OCI-LY3 (cell line): ENCODE measurements around the gene MAMDC4.

Source experiments
- H2AFZ ChIP-seq: fragments of 200-600, 300-600 bp; shearing (Covaris generic); 2 replicates; pipeline ENCODE4 v1.6.0; 2014; ENCODE audit warnings: antibody characterized with exemption, low read depth, low read length
- H3K27ac ChIP-seq: fragments of 200-600, 300-600 bp; sonication (generic); 2 replicates; pipeline ENCODE4 v1.5.1; 2014; ENCODE audit warnings: mild to moderate bottlenecking, low read length, moderate library complexity, mixed read lengths
- H3K27me3 ChIP-seq: fragments of 200-600, 300-600 bp; sonication (generic); 2 replicates; pipeline ENCODE4 v1.6.1; 2014; ENCODE audit warnings: low read depth, low read length, mixed read lengths
- H3K36me3 ChIP-seq: fragments of 200-600, 300-600 bp; sonication (generic); replicated peaks from 2 replicates; pipeline ENCODE3; 2014; ENCODE audit warnings: low read depth, low read length, mixed read lengths
- H3K4me1 ChIP-seq: fragments of 300-600, 200-600 bp; sonication (generic); 2 replicates; pipeline ENCODE4 v1.6.1; 2014; ENCODE audit warnings: low read length, mixed read lengths
- H3K4me2 ChIP-seq: fragments of 200-600, 300-600 bp; sonication (generic); 2 replicates; pipeline ENCODE4 v1.6.1; 2014; ENCODE audit warnings: low read length, mixed read lengths
- H3K4me3 ChIP-seq: fragments of 300-600, 200-600 bp; sonication (generic); 2 replicates; pipeline ENCODE4 v1.5.1; 2014; ENCODE audit warnings: antibody characterized with exemption, mild to moderate bottlenecking, low read length, moderate library complexity
- H3K79me2 ChIP-seq: fragments of 300-600, 200-600 bp; shearing (Covaris generic); 2 replicates; pipeline ENCODE4 v1.6.1; 2014; ENCODE audit warnings: mild to moderate bottlenecking, low read length, mixed read lengths
- H3K9ac ChIP-seq: fragments of 300-600, 200-600 bp; shearing (Covaris generic); 2 replicates; pipeline ENCODE4 v1.6.0; 2014; ENCODE audit warnings: mild to moderate bottlenecking, low read length, moderate library complexity
- H3K9me3 ChIP-seq: fragments of 200-600, 300-600 bp; shearing (Covaris generic); 2 replicates; pipeline ENCODE4 v1.6.1; 2014; ENCODE audit warnings: low read length, mixed read lengths; ENCODE audit not compliant: insufficient read depth
- H4K20me1 ChIP-seq: fragments of 200-600, 300-600 bp; sonication (generic); 2 replicates; pipeline ENCODE4 v1.6.1; 2016; ENCODE audit warnings: low read length, mixed read lengths; ENCODE audit not compliant: insufficient read depth
- EZH2phosphoT487 ChIP-seq: fragments of 200-600 bp; shearing (Covaris generic); IDR thresholded peaks from 2 replicates; pipeline ENCODE4 v1.6.1; 2018; ENCODE audit warnings: antibody characterized with exemption, mixed run types, low read depth
- TF ChIP-seq, protein P1 (sequence below): fragments of 200-600, 300-600 bp; sonication (generic); IDR thresholded peaks from 2 replicates; pipeline ENCODE4 v1.5.1; 2014; ENCODE audit warnings: antibody characterized with exemption, low read length, low read depth

The MAMDC4 gene

GRCh38 chr9:136855461-136856078, 3.4 kb downstream of the MAMDC4 start:
- Histone ChIP-seq H3K27ac (no peak overlapping the region), H3K27me3 (no peaks in the 10 kb centered on the region), H3K4me3 (no peak overlapping the region), H3K4me2 (no peak overlapping the region), H2AFZ (no peak overlapping the region), H4K20me1 (peaks cover 4% of the 10 kb centered on the region; the same call in 1 of the 2 replicates), H3K4me1 (no peaks in the 10 kb centered on the region), H3K79me2 (no peaks in the 10 kb centered on the region), H3K9ac (no peak overlapping the region), H3K36me3 (no peaks in the 10 kb centered on the region), H3K9me3 (no peaks in the 10 kb centered on the region)
- TF ChIP-seq EZH2phosphoT487 = no peak
- TF ChIP-seq, protein P1, sequence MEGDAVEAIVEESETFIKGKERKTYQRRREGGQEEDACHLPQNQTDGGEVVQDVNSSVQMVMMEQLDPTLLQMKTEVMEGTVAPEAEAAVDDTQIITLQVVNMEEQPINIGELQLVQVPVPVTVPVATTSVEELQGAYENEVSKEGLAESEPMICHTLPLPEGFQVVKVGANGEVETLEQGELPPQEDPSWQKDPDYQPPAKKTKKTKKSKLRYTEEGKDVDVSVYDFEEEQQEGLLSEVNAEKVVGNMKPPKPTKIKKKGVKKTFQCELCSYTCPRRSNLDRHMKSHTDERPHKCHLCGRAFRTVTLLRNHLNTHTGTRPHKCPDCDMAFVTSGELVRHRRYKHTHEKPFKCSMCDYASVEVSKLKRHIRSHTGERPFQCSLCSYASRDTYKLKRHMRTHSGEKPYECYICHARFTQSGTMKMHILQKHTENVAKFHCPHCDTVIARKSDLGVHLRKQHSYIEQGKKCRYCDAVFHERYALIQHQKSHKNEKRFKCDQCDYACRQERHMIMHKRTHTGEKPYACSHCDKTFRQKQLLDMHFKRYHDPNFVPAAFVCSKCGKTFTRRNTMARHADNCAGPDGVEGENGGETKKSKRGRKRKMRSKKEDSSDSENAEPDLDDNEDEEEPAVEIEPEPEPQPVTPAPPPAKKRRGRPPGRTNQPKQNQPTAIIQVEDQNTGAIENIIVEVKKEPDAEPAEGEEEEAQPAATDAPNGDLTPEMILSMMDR = no peak

GRCh38 chr9:136856079-136856476, 3.9 kb downstream of the MAMDC4 start:
- no peaks in the 10 kb centered on the region for H3K79me2 ChIP-seq
- H3K9ac ChIP-seq = no peak overlapping the region
- H3K27ac ChIP-seq = no peak overlapping the region
- no peaks in the 10 kb centered on the region for H3K9me3 ChIP-seq
- peaks cover 4% of the 10 kb centered on the region; the same call in 1 of the 2 replicates for H4K20me1 ChIP-seq
- no peak overlapping the region for H2AFZ ChIP-seq
- TF ChIP-seq, protein P1 = no peak
- no peak for TF ChIP-seq EZH2phosphoT487
- no peaks in the 10 kb centered on the region for H3K36me3 ChIP-seq
- H3K4me3 ChIP-seq = no peak overlapping the region
- no peak overlapping the region for H3K4me2 ChIP-seq
- H3K4me1 ChIP-seq = no peaks in the 10 kb centered on the region
- no peaks in the 10 kb centered on the region for H3K27me3 ChIP-seq

GRCh38 chr9:136856541-136857141, 4.5 kb downstream of the MAMDC4 start:
- H3K27me3 ChIP-seq = no peaks in the 10 kb centered on the region
- TF ChIP-seq, protein P1 = no peak
- no peak for TF ChIP-seq EZH2phosphoT487
- H3K4me3 ChIP-seq = no peak overlapping the region
- H3K27ac ChIP-seq = no peak overlapping the region
- H3K9me3 ChIP-seq = no peaks in the 10 kb centered on the region
- H3K4me2 ChIP-seq = no peak overlapping the region
- peaks cover 4% of the 10 kb centered on the region; the same call in 1 of the 2 replicates for H4K20me1 ChIP-seq
- peaks cover 1% of the 10 kb centered on the region for H3K36me3 ChIP-seq
- H3K4me1 ChIP-seq = no peaks in the 10 kb centered on the region
- H3K9ac ChIP-seq = no peak overlapping the region
- no peak overlapping the region for H2AFZ ChIP-seq
- no peaks in the 10 kb centered on the region for H3K79me2 ChIP-seq

DNA sequence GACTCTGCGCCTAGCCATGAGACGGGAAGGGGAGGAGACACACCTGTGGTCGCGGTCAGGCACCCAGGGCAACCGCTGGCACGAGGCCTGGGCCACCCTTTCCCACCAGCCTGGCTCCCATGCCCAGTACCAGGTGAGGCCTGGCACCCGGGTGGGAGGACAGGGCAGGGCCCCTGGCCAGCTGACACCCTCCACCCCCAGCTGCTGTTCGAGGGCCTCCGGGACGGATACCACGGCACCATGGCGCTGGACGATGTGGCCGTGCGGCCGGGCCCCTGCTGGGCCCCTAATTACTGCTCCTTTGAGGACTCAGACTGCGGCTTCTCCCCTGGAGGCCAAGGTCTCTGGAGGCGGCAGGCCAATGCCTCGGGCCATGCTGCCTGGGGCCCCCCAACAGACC, 5.0 kb downstream of the MAMDC4 start:
- Histone ChIP-seq H3K79me2 (no peaks in the 10 kb centered on the region), H3K27ac (no peak overlapping the region), H3K4me3 (no peak overlapping the region), H3K36me3 (peaks cover 4% of the 10 kb centered on the region), H3K4me1 (no peaks in the 10 kb centered on the region), H4K20me1 (peaks cover 4% of the 10 kb centered on the region; the same call in 1 of the 2 replicates), H3K4me2 (no peak overlapping the region), H3K9ac (no peak overlapping the region), H2AFZ (no peak overlapping the region), H3K9me3 (no peaks in the 10 kb centered on the region), H3K27me3 (no peaks in the 10 kb centered on the region)
- TF ChIP-seq, protein P1 = no peak
- no peak for TF ChIP-seq EZH2phosphoT487
